PFSK-1 (cell line): Measurements from ENCODE around the gene ZNF831.

Experiments
- FOXP2 ChIP-seq: optimal IDR thresholded peaks from 2 replicates; pipeline ENCODE3; 2011; ENCODE audit warnings: borderline replicate concordance, control low read depth, inconsistent platforms; ENCODE audit not compliant: insufficient read depth; ENCODE audit errors: extremely low read length, extremely low read depth
- POLR2AphosphoS5 ChIP-seq: IDR thresholded peaks from 2 replicates; pipeline ENCODE4 v1.6.1; 2012; ENCODE audit warnings: low read depth, mild to moderate bottlenecking, control low read depth, low read length, moderate library complexity
- REST ChIP-seq, 2 experiments: IDR thresholded peaks; 2 replicates each; pipeline versions ENCODE4 v1.6.1 to v1.8.0; 2011 to 2012; ENCODE audit warnings: low read depth in 2 of 2, low read length in 2 of 2, control low read depth in 1 of 2, inconsistent platforms in 1 of 2, mild to moderate bottlenecking in 1 of 2, moderate library complexity in 1 of 2; ENCODE audit not compliant: insufficient read depth in 1 of 2
- SIN3A ChIP-seq: IDR thresholded peaks from 2 replicates; pipeline ENCODE4 v1.6.1; 2012; ENCODE audit warnings: mild to moderate bottlenecking, low read length, moderate library complexity, borderline replicate concordance; ENCODE audit not compliant: insufficient read depth
- TAF1 ChIP-seq: IDR thresholded peaks from 2 replicates; pipeline ENCODE4 v1.6.1; 2012; ENCODE audit warnings: low read length, control low read depth, borderline replicate concordance; ENCODE audit not compliant: insufficient read depth

Gene ZNF831

GRCh38 chr20:59193325-59193724 is 29.7 kb downstream of the ZNF831 start:
- TF ChIP-seq REST (IDR thresholded peaks at IDR 0.05; ENCODE audit: insufficient read depth in 1 of 2, low read depth in 2 of 2, low read length in 2 of 2): no peak
- TF ChIP-seq POLR2AphosphoS5: no peak
- TF ChIP-seq SIN3A: no peak
- TF ChIP-seq TAF1: no peak
- TF ChIP-seq FOXP2: no peak

GRCh38 chr20:59194023-59194935 is 30.7 kb downstream of the ZNF831 start:
- TF ChIP-seq POLR2AphosphoS5: no peak

- TF ChIP-seq FOXP2: no peak
These were observed 31.8 kb downstream of the ZNF831 start for GRCh38 chr20:59195316-59195993.

- no peak for TF ChIP-seq SIN3A
- no peak for TF ChIP-seq FOXP2
- no peak for TF ChIP-seq REST (IDR thresholded peaks at IDR 0.05; ENCODE audit: insufficient read depth in 1 of 2, low read depth in 2 of 2, low read length in 2 of 2)
- no peak for TF ChIP-seq TAF1
- no peak for TF ChIP-seq POLR2AphosphoS5
These were observed 40.7 kb downstream of the ZNF831 start for GRCh38 chr20:59204165-59204894.

GRCh38 chr20:59205044-59205443 is 41.4 kb downstream of the ZNF831 start:
- TF ChIP-seq SIN3A (no peak), POLR2AphosphoS5 (no peak), REST (IDR thresholded peaks at IDR 0.05; ENCODE audit: insufficient read depth in 1 of 2, low read depth in 2 of 2, low read length in 2 of 2) (no peak), FOXP2 (no peak), TAF1 (no peak)

- TF ChIP-seq FOXP2 (no peak), POLR2AphosphoS5 (no peak), SIN3A (no peak), REST (IDR thresholded peaks at IDR 0.05; ENCODE audit: insufficient read depth in 1 of 2, low read depth in 2 of 2, low read length in 2 of 2) (no peak), TAF1 (no peak)
These were observed 43.6 kb downstream of the ZNF831 start for GRCh38 chr20:59207235-59207634.
